NCI-H146 treated with DMSO at 0.1 percent for 48 hours (cell line): ENCODE results near the gene ZGRF1.
"Not testable (repeated sequence)": the region's sequence is repeated elsewhere in the genome, so short reads cannot be mapped to it uniquely, and the experiment has no call there.

Experiments used
- DNase-seq: peaks from one replicate; lab custom pipeline; 2025; ENCODE audit not compliant: unreplicated experiment; lab: John Stamatoyannopoulos, UW

Gene ZGRF1

GRCh38 chr4:112517911-112518310 is 118.8 kb downstream of the ZGRF1 start:
- no peak for DNase-seq

- no peak for DNase-seq
Observed at GRCh38 chr4:112517067-112517634, 119.6 kb downstream of the ZGRF1 start.

GRCh38 chr4:112516471-112517066 is 120.1 kb downstream of the ZGRF1 start:
- DNase-seq: peak; percentile 17

- no peak for DNase-seq
Observed at GRCh38 chr4:112516066-112516470, 120.6 kb downstream of the ZGRF1 start, which contains the start of gene NEUROG2. Gene NEUROG2, minus strand, starts transcription at chr4:112516180. Its CDS starts 705 bp downstream, at chr4:112515475.

- no peak for DNase-seq
Observed at GRCh38 chr4:112515198-112516065, 121.3 kb downstream of the ZGRF1 start.

- DNase-seq: no peak
Observed at GRCh38 chr4:112514647-112515197, 122.0 kb downstream of the ZGRF1 start.

- DNase-seq: no peak
Observed at GRCh38 chr4:112513971-112514646, 122.6 kb downstream of the ZGRF1 start.

- no peak for DNase-seq
Observed at GRCh38 chr4:112511803-112512118, 124.9 kb downstream of the ZGRF1 start.

GRCh38 chr4:112511093-112511802 is 125.5 kb downstream of the ZGRF1 start:
- no peak for DNase-seq

GRCh38 chr4:112510291-112511092 is 126.2 kb downstream of the ZGRF1 start:
- DNase-seq: no peak

- no peak for DNase-seq
Observed at GRCh38 chr4:112509243-112510141, 127.2 kb downstream of the ZGRF1 start.

GRCh38 chr4:112508356-112508755 is 128.4 kb downstream of the ZGRF1 start:
- DNase-seq: no peak

GRCh38 chr4:112504807-112505206 is 131.9 kb downstream of the ZGRF1 start:
- DNase-seq: no peak

- DNase-seq: no peak
Observed at GRCh38 chr4:112502871-112503270, 133.8 kb downstream of the ZGRF1 start.

GRCh38 chr4:112492321-112492720 is 144.4 kb downstream of the ZGRF1 start:
- DNase-seq: no peak

GRCh38 chr4:112490808-112491207 is 145.9 kb downstream of the ZGRF1 start:
- not testable (repeated sequence) for DNase-seq
